GM12891 (cell line): ENCODE results near the gene SERPINE2.
"Not testable (repeated sequence)": the region's sequence is repeated elsewhere in the genome, so short reads cannot be mapped to it uniquely, and the experiment has no call there.

Source experiments
- DNase-seq: peaks from one replicate; pipeline ENCODE4 v3.0.0; 2011; ENCODE audit warnings: low spot score; ENCODE audit not compliant: insufficient read length
- FAIRE-seq: peaks from 2 replicates; lab custom pipeline; 2011; peaks lifted over from hg19 to GRCh38; lab: Jason Lieb, UNC
- PAX5 ChIP-seq: IDR thresholded peaks from 2 replicates; pipeline ENCODE4 v1.6.1; 2011; ENCODE audit warnings: low read length, moderate library complexity, mild to moderate bottlenecking; ENCODE audit not compliant: insufficient read depth, severe bottlenecking
- POLR2A ChIP-seq: IDR thresholded peaks from 2 replicates; pipeline ENCODE4 v1.6.1; 2011; ENCODE audit warnings: low read depth, low read length, control low read depth
- POLR2AphosphoS5 ChIP-seq: IDR thresholded peaks from 2 replicates; pipeline ENCODE4 v1.6.1; 2011; ENCODE audit warnings: low read depth, low read length, control low read depth
- POU2F2 ChIP-seq: IDR thresholded peaks from 2 replicates; pipeline ENCODE4 v1.6.1; 2011; ENCODE audit warnings: low read depth, mild to moderate bottlenecking, control low read depth, low read length, moderate library complexity
- SPI1 ChIP-seq: IDR thresholded peaks from 2 replicates; pipeline ENCODE4 v1.6.1; 2011; ENCODE audit warnings: low read depth, low read length, control low read depth
- TAF1 ChIP-seq: IDR thresholded peaks from 2 replicates; pipeline ENCODE4 v1.6.1; 2011; ENCODE audit warnings: low read depth, low read length, control low read depth

SERPINE2 gene

GRCh38 chr2:224022486-224022885, 16.6 kb downstream of the SERPINE2 start:
- FAIRE-seq (no peak), DNase-seq (no peak)
- TF ChIP-seq TAF1 (no peak), POLR2AphosphoS5 (no peak), PAX5 (no peak), POU2F2 (no peak), SPI1 (no peak), POLR2A (no peak)

- no peak for TF ChIP-seq PAX5
- TF ChIP-seq POU2F2, result no peak
- TF ChIP-seq SPI1, result no peak
- no peak for TF ChIP-seq POLR2AphosphoS5
- TF ChIP-seq POLR2A, result no peak
- FAIRE-seq (no peak), DNase-seq (no peak)
Observed at GRCh38 chr2:224020523-224020922, 18.6 kb downstream of the SERPINE2 start.

- TF ChIP-seq SPI1 (no peak), POLR2A (no peak), POU2F2 (no peak), POLR2AphosphoS5 (no peak), TAF1 (no peak), PAX5 (no peak)
- FAIRE-seq (no peak), DNase-seq (no peak)
Observed at GRCh38 chr2:224017957-224018356, 21.1 kb downstream of the SERPINE2 start.

GRCh38 chr2:224016963-224017362, 22.1 kb downstream of the SERPINE2 start:
- no peak for FAIRE-seq

GRCh38 chr2:224014336-224014735, 24.8 kb downstream of the SERPINE2 start:
- TF ChIP-seq POLR2AphosphoS5 (no peak), TAF1 (no peak), SPI1 (no peak), PAX5 (no peak), POLR2A (no peak), POU2F2 (no peak)
- no peak for FAIRE-seq
- DNase-seq, result no peak

More at GRCh38 chr2:224016963-224017362, 22.1 kb downstream of the SERPINE2 start:
- DNase-seq, result no peak
- TF ChIP-seq PAX5 (no peak), POU2F2 (no peak), SPI1 (no peak), POLR2A (no peak), POLR2AphosphoS5 (no peak), TAF1 (no peak)

GRCh38 chr2:224011837-224012236, 27.2 kb downstream of the SERPINE2 start:
- no peak for FAIRE-seq
- no peak for DNase-seq
- TF ChIP-seq POU2F2 (no peak), SPI1 (no peak), POLR2A (no peak), TAF1 (no peak)

- TF ChIP-seq POLR2AphosphoS5, result no peak
- no peak for TF ChIP-seq POLR2A
- TF ChIP-seq POU2F2, result no peak
- DNase-seq (no peak), FAIRE-seq (no peak)
Observed at GRCh38 chr2:224009605-224010315, 29.3 kb downstream of the SERPINE2 start.

GRCh38 chr2:224008702-224009261, 30.3 kb downstream of the SERPINE2 start:
- TF ChIP-seq PAX5 (no peak), TAF1 (no peak), SPI1 (no peak), POLR2A (no peak), POU2F2 (no peak), POLR2AphosphoS5 (no peak)
- no peak for FAIRE-seq
- no peak for DNase-seq

- TF ChIP-seq POLR2A (no peak), POLR2AphosphoS5 (no peak), POU2F2 (no peak), PAX5 (no peak), TAF1 (no peak), SPI1 (no peak)
- no peak for FAIRE-seq
- DNase-seq, result no peak
Observed at GRCh38 chr2:224004105-224004695, 34.9 kb downstream of the SERPINE2 start.

- not testable (repeated sequence) for FAIRE-seq
Observed at GRCh38 chr2:224000662-224001061, 38.4 kb downstream of the SERPINE2 start.

More at GRCh38 chr2:224000662-224001061, 38.4 kb downstream of the SERPINE2 start:
- DNase-seq, result not testable (repeated sequence)
